H1 (cell line): Measurements from ENCODE around the gene POP7. TPM values are rescaled to one million over a fixed set of nuclear protein-coding genes. Genes with fewer than 3 reads are reported as not detected.

ENCODE experiments used
- CTCF ChIA-PET: fragments of 300-600 bp; sonication (Branson Sonifier 250); formaldehyde crosslinking; loops from one replicate; lab custom pipeline; 2021; ENCODE audit not compliant: partially characterized antibody; lab: Charles Lee
- POLR2A ChIA-PET: fragments of 300-600 bp; sonication (Branson Sonifier 250); formaldehyde crosslinking; loops from one replicate; lab custom pipeline; 2021; ENCODE audit warnings: inconsistent platforms; ENCODE audit not compliant: partially characterized antibody; lab: Charles Lee
- DNase-seq, 2 experiments: peaks; one replicate each; pipeline versions ENCODE4 v3.0.0 to v3.0.0-alpha.2; 2010 to 2022; ENCODE audit warnings: low spot score in 2 of 2, low read depth in 1 of 2, mixed read lengths in 1 of 2
- FAIRE-seq: peaks from 2 replicates; lab custom pipeline; 2011; peaks lifted over from hg19 to GRCh38; lab: Jason Lieb, UNC
- H2AFZ ChIP-seq: 2 replicates; pipeline ENCODE4 v1.8.1; 2012; ENCODE audit warnings: low read length, inconsistent platforms
- H2AK5ac ChIP-seq: 2 replicates; pipeline ENCODE4 v1.6.1; 2013; ENCODE audit warnings: low read depth, low read length
- H2BK120ac ChIP-seq: replicated peaks from 2 replicates; pipeline ENCODE3; 2013; ENCODE audit warnings: low read depth, low read length, inconsistent platforms
- H2BK12ac ChIP-seq: 2 replicates; pipeline ENCODE4 v1.6.1; 2013; ENCODE audit warnings: low read depth, low read length
- H2BK15ac ChIP-seq: 2 replicates; pipeline ENCODE4 v1.6.1; 2013; ENCODE audit warnings: low read length
- H2BK20ac ChIP-seq: 2 replicates; pipeline ENCODE4 v1.6.1; 2013; ENCODE audit warnings: low read length
- H2BK5ac ChIP-seq: 2 replicates; pipeline ENCODE4 v1.6.1; 2013; ENCODE audit warnings: low read depth, low read length
- H3K14ac ChIP-seq: 2 replicates; pipeline ENCODE4 v1.6.1; 2013; ENCODE audit warnings: inconsistent platforms; ENCODE audit not compliant: insufficient read length
- H3K18ac ChIP-seq: 2 replicates; pipeline ENCODE4 v1.6.1; 2013; ENCODE audit warnings: low read length; ENCODE audit errors: extremely low read depth
- H3K23ac ChIP-seq: 2 replicates; pipeline ENCODE4 v1.6.1; 2013; ENCODE audit warnings: inconsistent platforms; ENCODE audit not compliant: insufficient read length
- H3K23me2 ChIP-seq: 2 replicates; pipeline ENCODE4 v1.6.1; 2013; ENCODE audit warnings: low read depth, low read length
- H3K27ac ChIP-seq: 2 replicates; pipeline ENCODE4 v1.6.1; 2011; ENCODE audit warnings: low read depth, low read length, inconsistent platforms
- H3K27me3 ChIP-seq, 4 experiments: replicated peaks in 1 of 4; 1 replicate in 1 of 4; 2 replicates in 3 of 4; pipeline versions ENCODE4 v1.6.1 to v1.8.1; 2011 to 2013; ENCODE audit warnings: low read length in 3 of 4, mild to moderate bottlenecking in 3 of 4, inconsistent platforms in 2 of 4, mixed read lengths in 2 of 4, moderate library complexity in 1 of 4; ENCODE audit not compliant: control insufficient read depth in 3 of 4, insufficient read depth in 3 of 4; ENCODE audit errors: extremely low read depth in 1 of 4
- H3K36me3 ChIP-seq, 4 experiments: 2 replicates each; pipeline versions ENCODE4 v1.6.1 to v1.8.1; 2011 to 2013; ENCODE audit warnings: mild to moderate bottlenecking in 4 of 4, low read length in 3 of 4, moderate library complexity in 2 of 4, control low read depth in 1 of 4, inconsistent platforms in 1 of 4; ENCODE audit not compliant: insufficient read depth in 4 of 4, control insufficient read depth in 2 of 4
- H3K4ac ChIP-seq: replicated peaks from 2 replicates; pipeline ENCODE3; 2013; ENCODE audit warnings: low read length, low read depth, mixed read lengths, inconsistent platforms; ENCODE audit not compliant: insufficient read length
- H3K4me1 ChIP-seq, 4 experiments: replicated peaks in 1 of 4; 1 replicate in 1 of 4; 2 replicates in 3 of 4; pipeline versions ENCODE4 v1.6.1 to v1.8.1; 2011 to 2013; ENCODE audit warnings: low read length in 3 of 4, inconsistent platforms in 2 of 4, mixed read lengths in 1 of 4; ENCODE audit not compliant: insufficient read depth in 4 of 4, control insufficient read depth in 3 of 4
- H3K4me2 ChIP-seq, 2 experiments: 2 replicates each; pipeline versions ENCODE4 v1.6.1 to v1.8.1; 2011 to 2013; ENCODE audit warnings: low read depth in 2 of 2, low read length in 2 of 2, control low read depth in 1 of 2, inconsistent platforms in 1 of 2, mild to moderate bottlenecking in 1 of 2; ENCODE audit not compliant: insufficient read depth in 1 of 2
- H3K4me3 ChIP-seq, 4 experiments: fragments of 200-600, 300-600 bp in 1 of 4; sonication (generic), shearing (Covaris generic), sonication (Bioruptor Twin) in 1 of 4; 2 replicates each; pipeline versions ENCODE4 v1.5.1 to v1.8.1; 2011 to 2016; ENCODE audit warnings: low read length in 4 of 4, low read depth in 3 of 4, control low read depth in 2 of 4, inconsistent platforms in 2 of 4, mild to moderate bottlenecking in 2 of 4, mixed read lengths in 1 of 4, moderate library complexity in 1 of 4; ENCODE audit not compliant: insufficient read depth in 2 of 4; ENCODE audit errors: extremely low read depth in 1 of 4
- H3K56ac ChIP-seq: replicated peaks from 2 replicates; pipeline ENCODE3; 2013; ENCODE audit warnings: low read depth, mild to moderate bottlenecking, mixed read lengths, low read length, inconsistent platforms; ENCODE audit not compliant: insufficient read length
- H3K79me1 ChIP-seq: 2 replicates; pipeline ENCODE4 v1.6.1; 2013; ENCODE audit warnings: low read depth, low read length, control low read depth
- H3K79me2 ChIP-seq, 2 experiments: 2 replicates each; pipeline versions ENCODE4 v1.6.1 to v1.8.1; 2012 to 2013; ENCODE audit warnings: low read length in 2 of 2, mild to moderate bottlenecking in 2 of 2, inconsistent platforms in 1 of 2; ENCODE audit not compliant: insufficient read depth in 2 of 2, control insufficient read depth in 1 of 2
- H3K9ac ChIP-seq, 4 experiments: replicated peaks in 1 of 4; 1 replicate in 1 of 4; 2 replicates in 3 of 4; pipeline versions ENCODE4 v1.6.1 to v1.8.1; 2011 to 2013; ENCODE audit warnings: low read depth in 3 of 4, low read length in 3 of 4, control low read depth in 2 of 4, mild to moderate bottlenecking in 2 of 4, moderate library complexity in 2 of 4, inconsistent platforms in 1 of 4; ENCODE audit errors: extremely low read depth in 1 of 4
- H3K9me3 ChIP-seq, 2 experiments: 2 replicates each; pipeline versions ENCODE4 v1.6.1 to v1.8.1; 2012 to 2013; ENCODE audit warnings: mild to moderate bottlenecking in 2 of 2, moderate library complexity in 2 of 2, control low read depth in 1 of 2, inconsistent platforms in 1 of 2, low read depth in 1 of 2, low read length in 1 of 2, mixed read lengths in 1 of 2; ENCODE audit not compliant: insufficient read depth in 2 of 2
- H4K20me1 ChIP-seq, 2 experiments: replicated peaks in 1 of 2; 2 replicates each; pipeline versions ENCODE3 to v1.8.1; 2011 to 2013; ENCODE audit warnings: inconsistent platforms in 2 of 2, low read length in 2 of 2, mild to moderate bottlenecking in 1 of 2; ENCODE audit not compliant: insufficient read depth in 2 of 2, control insufficient read depth in 1 of 2
- H4K5ac ChIP-seq: 2 replicates; pipeline ENCODE4 v1.6.1; 2013; ENCODE audit warnings: low read length, low read depth, mixed read lengths, inconsistent platforms; ENCODE audit not compliant: insufficient read length
- H4K8ac ChIP-seq: 2 replicates; pipeline ENCODE4 v1.8.0; 2013; ENCODE audit warnings: mild to moderate bottlenecking, moderate library complexity, low read length, inconsistent platforms; ENCODE audit not compliant: insufficient read depth; ENCODE audit errors: extremely low read depth
- H4K91ac ChIP-seq: replicated peaks from 2 replicates; pipeline ENCODE3; 2013; ENCODE audit warnings: low read length, mixed read lengths, inconsistent platforms; ENCODE audit not compliant: insufficient read length
- WGBS, 2 experiments: shearing (Covaris generic) in 1 of 2; methylation state at CpG; one replicate each; pipeline versions ENCODE4 v1.1.6 to v1.1.7; 2013 to 2015; ENCODE audit warnings: low lambda C conversion rate in 2 of 2, mixed read lengths in 2 of 2, inconsistent platforms in 1 of 2, low coverage in 1 of 2, missing lambda C conversion rate in 1 of 2; ENCODE audit not compliant: insufficient replicate concordance in 2 of 2, insufficient coverage in 1 of 2, insufficient read length in 1 of 2; ENCODE audit errors: extremely low coverage in 1 of 2, missing lambda C conversion rate in 1 of 2; 5-methylcytosine and 5-hydroxymethylcytosine counted together
- polyA plus RNA-seq, 7 experiments: library from polyadenylated mRNA; depleted of rRNA in 3 of 7; stranded (reverse) in 5 of 7; unstranded in 2 of 7; fragments of >200 nt in 5 of 7; fragments of 200-250 nt in 2 of 7; gene quantifications; 1 replicate in 5 of 7; 2 replicates in 1 of 7; 4 replicates in 1 of 7; pipeline versions ENCODE4 v1.2.1 to v1.2.3, GENCODE V29; 2011 to 2013; ENCODE audit warnings: missing spikeins in 2 of 7, mixed read lengths in 2 of 7
- total RNA-seq: library from RNA; stranded (reverse); fragmentation: NEBNext Ultra II Directional; extraction: Animal tissue kit (Norgen Biotek cat#: 25700); gene quantifications from 2 replicates; pipeline ENCODE4 v1.2.1, GENCODE V29; 2021

POP7 gene
- total and polyA plus RNA-seq, 2 of the 8 experiments (the other 6 are each of a cell fraction or from before 2014, with no cell fraction given) = 92.5 to 135 TPM

- Histone ChIP-seq H3K79me2 (no peaks in the 10 kb centered on the region), H4K20me1 (peaks cover 13 to 18% of the 10 kb centered on the region in 2 experiments), H2BK20ac (no peak overlapping the region), H3K79me1 (peaks cover 3% of the 10 kb centered on the region), H3K14ac (no peak overlapping the region), H3K9ac (no peak overlapping the region), H4K8ac (no peak overlapping the region), H3K23me2 (peaks cover 11% of the 10 kb centered on the region; the same call in 1 of the 2 replicates), H3K4ac (no peak overlapping the region), H3K23ac (no peak overlapping the region), H2BK15ac (no peak overlapping the region), H2BK120ac (no peak overlapping the region), H2AK5ac (no peak overlapping the region), H3K36me3 (peaks cover 0 to 35% (median 14%) of the 10 kb centered on the region in 4 experiments; a peak in 6 of 8 replicates), H2BK5ac (no peak overlapping the region), H3K4me3 (peak overlapping the region; percentile 72 to 99 (median 82)), H2AFZ (no peak overlapping the region), H3K27ac (no peak overlapping the region), H3K4me2 (peak overlapping the region; percentile 58 to 87), H3K4me1 (peaks cover 0 to 7% (median 2%) of the 10 kb centered on the region in 4 experiments; a peak in 5 of 7 replicates), H4K5ac (no peak overlapping the region), H4K91ac (no peak overlapping the region), H3K9me3 (no peaks in the 10 kb centered on the region), H3K56ac (no peak overlapping the region), H2BK12ac (no peak overlapping the region), H3K18ac (no peak overlapping the region), H3K27me3 (peaks cover 0 to 8% (median 6%) of the 10 kb centered on the region in 4 experiments; a peak in 4 of 7 replicates)
- ChIA-PET CTCF (interaction anchor here (1.0 to 12.1 kb wide), 6 partner anchors 18 to 89 kb away, joined by 3 to 134 read pairs (median 4); partner anchors contain the start of genes FBXO24, GIGYF1 and LRCH4), POLR2A (interaction anchor here (0.6 to 10.3 kb wide), 11 partner anchors 15 to 544 kb away, joined by 3 to 257 read pairs (median 4); partner anchors contain the start of genes GIGYF1, MOSPD3, PCOLCE and POP7)
- FAIRE-seq (no peak), DNase-seq (no peak)
- 4% methylated on average over 18 of the region's 46 CpGs; no CpG with 5 or more reads in 1 of the 2 experiments for WGBS, 2 experiments
Observed at GRCh38 chr7:100675105-100675451, 30.8 kb upstream of the POP7 start.
